CD8-positive, alpha-beta memory T cell (primary cell): ENCODE data around the gene CAPN1. TPM values are rescaled to one million over a fixed set of nuclear protein-coding genes. Genes with fewer than 3 reads are reported as not detected.
A peak's percentile ranks its signal among the peaks of the same experiment; 100 is the strongest.

Source experiments
- CTCF ChIA-PET: fragments of 350-600 bp; sonication (Branson Sonifier 250); formaldehyde crosslinking; loops from one replicate; lab custom pipeline; 2021; ENCODE audit warnings: antibody characterized with exemption; lab: Charles Lee
- POLR2A ChIA-PET: fragments of 350-600 bp; sonication (Branson Sonifier 250); formaldehyde crosslinking; loops from one replicate; lab custom pipeline; 2021; ENCODE audit warnings: antibody characterized with exemption; lab: Charles Lee
- DNase-seq, 5 donors: peaks; one replicate each; pipeline versions ENCODE4 v3.0.0 to v3.0.0-alpha.2; 2020 to 2022; ENCODE audit warnings: mixed read lengths in 1 of 5
- H3K27ac ChIP-seq: one replicate; pipeline ENCODE4 v1.7.0; 2013; ENCODE audit warnings: low read depth, mild to moderate bottlenecking, low read length, moderate library complexity
- H3K27me3 ChIP-seq: 2 replicates; pipeline ENCODE4 v1.7.0; 2013; ENCODE audit warnings: low read length, mild to moderate bottlenecking; ENCODE audit not compliant: insufficient read depth, poor library complexity, severe bottlenecking
- H3K36me3 ChIP-seq: 2 replicates; pipeline ENCODE4 v1.7.0; 2013; ENCODE audit warnings: mild to moderate bottlenecking, low read length, moderate library complexity; ENCODE audit not compliant: insufficient read depth
- H3K4me1 ChIP-seq: 2 replicates; pipeline ENCODE4 v1.7.0; 2013; ENCODE audit warnings: mild to moderate bottlenecking, low read length, moderate library complexity; ENCODE audit not compliant: insufficient read depth
- H3K4me3 ChIP-seq: 2 replicates; pipeline ENCODE4 v1.7.0; 2013; ENCODE audit warnings: mild to moderate bottlenecking, low read length
- H3K9me3 ChIP-seq: 2 replicates; pipeline ENCODE4 v1.7.0; 2013; ENCODE audit warnings: mild to moderate bottlenecking, low read length
- H3K27ac Mint-ChIP-seq, 8 donors: one replicate each; pipeline ENCODE4 v1.8.0; 2020 to 2021; ENCODE audit warnings: mixed read lengths in 8 of 8, mild to moderate bottlenecking in 6 of 8, inconsistent platforms in 3 of 8, moderate library complexity in 3 of 8
- H3K27me3 Mint-ChIP-seq, 2 donors: one replicate each; pipeline ENCODE4 v1.8.0; 2020 to 2021; ENCODE audit warnings: mixed read lengths in 2 of 2, mild to moderate bottlenecking in 1 of 2, moderate library complexity in 1 of 2
- H3K36me3 Mint-ChIP-seq, 3 donors: one replicate each; pipeline ENCODE4 v1.8.0; 2020 to 2021; ENCODE audit warnings: mixed read lengths in 3 of 3, inconsistent platforms in 1 of 3, mild to moderate bottlenecking in 1 of 3
- H3K4me1 Mint-ChIP-seq, 3 donors: one replicate each; pipeline ENCODE4 v1.8.0; 2020 to 2021; ENCODE audit warnings: mixed read lengths in 3 of 3, inconsistent platforms in 1 of 3, mild to moderate bottlenecking in 1 of 3
- H3K4me3 Mint-ChIP-seq, 7 donors: one replicate each; pipeline ENCODE4 v1.8.0; 2020 to 2021; ENCODE audit warnings: mixed read lengths in 7 of 7, mild to moderate bottlenecking in 6 of 7, moderate library complexity in 4 of 7, inconsistent platforms in 2 of 7
- H3K9me3 Mint-ChIP-seq, 5 donors: one replicate each; pipeline ENCODE4 v1.8.0; 2020 to 2022; ENCODE audit warnings: mixed read lengths in 5 of 5, mild to moderate bottlenecking in 3 of 5, moderate library complexity in 2 of 5, inconsistent platforms in 1 of 5
- polyA plus RNA-seq: library from polyadenylated mRNA; unstranded; fragments of 300-500 nt; fragmentation: Illumina TruSeq; gene quantifications from one replicate; pipeline ENCODE4 v1.2.3, GENCODE V29; 2021
- total RNA-seq, 2 experiments: library from RNA; stranded (reverse); gene quantifications; one replicate each; pipeline ENCODE4 v1.2.3, GENCODE V29; 2021

Gene CAPN1
- 10 to 100 TPM; 88.2 to 92.0 TPM for total RNA-seq
- polyA plus RNA-seq = 110 TPM

- H3K36me3 Mint-ChIP-seq = peaks cover 0 to 35% (median 3%) of the 10 kb centered on the region in 3 donors
- H3K27me3 ChIP-seq = no peaks in the 10 kb centered on the region
Observed at GRCh38 chr11:65181569-65182257, at the start of gene CAPN1. Gene CAPN1 (plus strand): TSS chr11:65181928. CDS start chr11:65182702, 774 bp downstream.

GRCh38 chr11:65132238-65132987 lies 49.3 kb upstream of the CAPN1 start:
- Mint-ChIP-seq H3K4me3 (peak overlapping the region; percentile 71 to 100 (median 98)), H3K4me1 (peaks cover 33 to 52% (median 36%) of the 10 kb centered on the region in 3 donors), H3K9me3 (no peaks in the 10 kb centered on the region), H3K36me3 (peaks cover 0 to 73% (median 4%) of the 10 kb centered on the region in 3 donors), H3K27ac (peak overlapping the region in 7 of 8 donors; percentile 51 to 100 (median 99)), H3K27me3 (peaks cover 0 to 4% of the 10 kb centered on the region in 2 donors)
- no peaks in the 10 kb centered on the region for H3K27me3 ChIP-seq
- H3K4me1 ChIP-seq = peaks cover 31% of the 10 kb centered on the region
- no peaks in the 10 kb centered on the region for H3K9me3 ChIP-seq
- peak overlapping the region; percentile 99 for H3K4me3 ChIP-seq
- no peak overlapping the region for H3K27ac ChIP-seq
- DNase-seq = peak in 1 of 5 donors; percentile 44
- ChIA-PET POLR2A (interaction anchor here (1.8 to 4.0 kb wide), 2 partner anchors 10 to 11 kb away, joined by 11 to 60 read pairs; partner anchors contain the start of genes FAU and MRPL49), CTCF (interaction anchor here (0.6 to 1.7 kb wide), 4 partner anchors 11 to 120 kb away, joined by 3 to 5 read pairs (median 4); partner anchors contain the start of genes FAU, MRPL49, TM7SF2 and ZNHIT2)
- H3K36me3 ChIP-seq = peaks cover 44% of the 10 kb centered on the region

More at GRCh38 chr11:65181569-65182257, at the start of gene CAPN1:
- peak within 1 kb of the TSS; percentile 89 to 97 (median 93) for H3K4me3 Mint-ChIP-seq
- H3K27me3 Mint-ChIP-seq = no peaks in the 10 kb centered on the region
- DNase-seq = peak; percentile 54 to 85 (median 62)
- Histone ChIP-seq H3K27ac (peak within 1 kb of the TSS; percentile 86), H3K36me3 (peaks cover 5% of the 10 kb centered on the region), H3K4me1 (peaks cover 20% of the 10 kb centered on the region), H3K9me3 (no peaks in the 10 kb centered on the region), H3K4me3 (peak within 1 kb of the TSS; percentile 76)
- ChIA-PET CTCF (interaction anchor here (0.6 to 2.6 kb wide), 12 partner anchors 11 to 1103 kb away, joined by 3 to 13 read pairs (median 4); partner anchors contain the start of genes CCDC85B, FAU, MRPL49 and ZNHIT2), POLR2A (interaction anchor here (0.7 to 1.3 kb wide), 4 partner anchors 16 to 107 kb away, joined by 3 to 7 read pairs (median 5); partner anchors contain the start of gene TM7SF2)
- H3K27ac Mint-ChIP-seq = peak within 1 kb of the TSS; percentile 50 to 99 (median 88)
- H3K4me1 Mint-ChIP-seq = peaks cover 19 to 43% (median 37%) of the 10 kb centered on the region in 3 donors
- H3K9me3 Mint-ChIP-seq = no peaks in the 10 kb centered on the region

- Mint-ChIP-seq H3K27ac (peak overlapping the region; percentile 98 to 100 (median 100)), H3K36me3 (peaks cover 0 to 67% (median 4%) of the 10 kb centered on the region in 3 donors), H3K27me3 (peaks cover 0 to 4% of the 10 kb centered on the region in 2 donors), H3K4me1 (peaks cover 35 to 52% (median 36%) of the 10 kb centered on the region in 3 donors), H3K9me3 (no peaks in the 10 kb centered on the region), H3K4me3 (peak overlapping the region; percentile 94 to 100 (median 98))
- Histone ChIP-seq H3K27ac (peak overlapping the region; percentile 100), H3K9me3 (no peaks in the 10 kb centered on the region), H3K4me1 (peaks cover 31% of the 10 kb centered on the region), H3K36me3 (peaks cover 44% of the 10 kb centered on the region), H3K4me3 (peak overlapping the region; percentile 99), H3K27me3 (no peaks in the 10 kb centered on the region)
- DNase-seq = peak in 3 of 5 donors; percentile 31 to 57 (median 49)
- ChIA-PET CTCF (interaction anchor here (2.1 to 2.2 kb wide), 2 partner anchors 11 to 182 kb away, joined by 7 read pairs; partner anchors contain the start of genes CDC42EP2, FAU and MRPL49), POLR2A (interaction anchor here (0.6 to 4.0 kb wide), 4 partner anchors 11 to 463 kb away, joined by 3 to 60 read pairs (median 22); partner anchors contain the start of genes FAU, MRPL49, TM7SF2 and ZNHIT2)
Observed at GRCh38 chr11:65132988-65133700, 48.6 kb upstream of the CAPN1 start.

- no peaks in the 10 kb centered on the region for H3K27me3 ChIP-seq
- peaks cover 41% of the 10 kb centered on the region for H3K36me3 ChIP-seq
- H3K4me3 ChIP-seq = peak overlapping the region; percentile 99
- H3K27ac ChIP-seq = peak overlapping the region; percentile 100
- H3K27me3 Mint-ChIP-seq = peaks cover 0 to 4% of the 10 kb centered on the region in 2 donors
- H3K9me3 Mint-ChIP-seq = no peaks in the 10 kb centered on the region
- ChIA-PET POLR2A (interaction anchor here (0.6 to 4.0 kb wide), 5 partner anchors 12 to 462 kb away, joined by 3 to 60 read pairs (median 16); partner anchors contain the start of genes FAU, MRPL49, SAC3D1 and TM7SF2), CTCF (interaction anchor here (2.1 to 2.2 kb wide), 2 partner anchors 12 to 182 kb away, joined by 7 read pairs; partner anchors contain the start of genes CDC42EP2, FAU and MRPL49)
- peaks cover 0 to 61% (median 4%) of the 10 kb centered on the region in 3 donors for H3K36me3 Mint-ChIP-seq
- H3K9me3 ChIP-seq = no peaks in the 10 kb centered on the region
- no peak for DNase-seq
- H3K4me1 Mint-ChIP-seq = peaks cover 35 to 52% (median 36%) of the 10 kb centered on the region in 3 donors
- H3K4me1 ChIP-seq = peaks cover 31% of the 10 kb centered on the region
- H3K4me3 Mint-ChIP-seq = peak overlapping the region; percentile 94 to 100 (median 98)
- H3K27ac Mint-ChIP-seq = peak overlapping the region; percentile 98 to 100 (median 100)
Observed at GRCh38 chr11:65133724-65134123, 48.0 kb upstream of the CAPN1 start.

GRCh38 chr11:65134240-65134951 lies 47.3 kb upstream of the CAPN1 start, which contains the start of gene SYVN1:
Gene SYVN1 (minus strand): TSS chr11:65134519. CDS start chr11:65133601, 918 bp downstream.
- H3K36me3 ChIP-seq = peaks cover 34% of the 10 kb centered on the region
- Mint-ChIP-seq H3K27ac (peak within 1 kb of the TSS; percentile 98 to 100 (median 100)), H3K36me3 (peaks cover 0 to 55% (median 4%) of the 10 kb centered on the region in 3 donors), H3K4me3 (peak within 1 kb of the TSS; percentile 94 to 100 (median 98)), H3K9me3 (no peaks in the 10 kb centered on the region), H3K27me3 (peaks cover 0 to 4% of the 10 kb centered on the region in 2 donors), H3K4me1 (peaks cover 35 to 52% (median 36%) of the 10 kb centered on the region in 3 donors)
- CTCF ChIA-PET = interaction anchor here (0.6 to 2.2 kb wide), 9 partner anchors 12 to 181 kb away, joined by 3 to 9 read pairs (median 4); partner anchors contain the start of genes CDC42EP2, FAU, MRPL49 and VPS51
- DNase-seq = peak; percentile 86 to 95 (median 91)
- H3K4me1 ChIP-seq = peaks cover 31% of the 10 kb centered on the region
- H3K27me3 ChIP-seq = no peaks in the 10 kb centered on the region
- POLR2A ChIA-PET = interaction anchor here (0.7 to 4.0 kb wide), 16 partner anchors 10 to 816 kb away, joined by 3 to 60 read pairs (median 4); partner anchors contain the start of genes ARL2, CAPN1, CDC42EP2 and FAU
- H3K27ac ChIP-seq = peak within 1 kb of the TSS; percentile 100
- no peaks in the 10 kb centered on the region for H3K9me3 ChIP-seq
- H3K4me3 ChIP-seq = peak within 1 kb of the TSS; percentile 99

- peak overlapping the region; percentile 100 for H3K27ac ChIP-seq
- CTCF ChIA-PET = interaction anchor here (0.6 to 2.2 kb wide), 14 partner anchors 13 to 725 kb away, joined by 3 to 9 read pairs (median 4); partner anchors contain the start of genes CDC42EP2, FAU, MRPL49 and VPS51
- peaks cover 27% of the 10 kb centered on the region for H3K36me3 ChIP-seq
- no peaks in the 10 kb centered on the region for H3K27me3 ChIP-seq
- Mint-ChIP-seq H3K4me1 (peaks cover 35 to 52% (median 36%) of the 10 kb centered on the region in 3 donors), H3K36me3 (peaks cover 0 to 48% (median 4%) of the 10 kb centered on the region in 3 donors), H3K9me3 (no peaks in the 10 kb centered on the region), H3K4me3 (peak overlapping the region; percentile 94 to 100 (median 98)), H3K27ac (peak overlapping the region; percentile 98 to 100 (median 100)), H3K27me3 (peaks cover 0 to 4% of the 10 kb centered on the region in 2 donors)
- POLR2A ChIA-PET = interaction anchor here (0.6 to 4.0 kb wide), 18 partner anchors 11 to 817 kb away, joined by 3 to 60 read pairs (median 4); partner anchors contain the start of genes ARL2, CAPN1, CDC42EP2 and DPF2
- no peaks in the 10 kb centered on the region for H3K9me3 ChIP-seq
- peaks cover 31% of the 10 kb centered on the region for H3K4me1 ChIP-seq
- DNase-seq = peak; percentile 74 to 93 (median 90)
- peak overlapping the region; percentile 99 for H3K4me3 ChIP-seq
Observed at GRCh38 chr11:65134952-65135632, 46.6 kb upstream of the CAPN1 start.
